HG03139 (cell line): ENCODE results near the gene HOXB4.

Experiments
- ATAC-seq: cut with Tn5 transposase; IDR thresholded peaks from one replicate; pipeline ENCODE4 v1.9.1; 2021; ENCODE audit not compliant: unreplicated experiment

The HOXB4 gene

GRCh38 chr17:48577946-48578615, at the start of gene HOXB4:
Gene HOXB4, minus strand, starts transcription at chr17:48578350. Its CDS starts 31 bp downstream, at chr17:48578319.
- ATAC-seq: peak; percentile 45

- ATAC-seq: no peak
Measured at GRCh38 chr17:48627118-48627597, 49.0 kb upstream of the HOXB4 start.

GRCh38 chr17:48626245-48627117, 48.3 kb upstream of the HOXB4 start, which contains the start of gene HOXB9:
Gene HOXB9, minus strand, starts transcription at chr17:48626358. Its CDS starts 89 bp downstream, at chr17:48626269.
- ATAC-seq: no peak

DNA sequence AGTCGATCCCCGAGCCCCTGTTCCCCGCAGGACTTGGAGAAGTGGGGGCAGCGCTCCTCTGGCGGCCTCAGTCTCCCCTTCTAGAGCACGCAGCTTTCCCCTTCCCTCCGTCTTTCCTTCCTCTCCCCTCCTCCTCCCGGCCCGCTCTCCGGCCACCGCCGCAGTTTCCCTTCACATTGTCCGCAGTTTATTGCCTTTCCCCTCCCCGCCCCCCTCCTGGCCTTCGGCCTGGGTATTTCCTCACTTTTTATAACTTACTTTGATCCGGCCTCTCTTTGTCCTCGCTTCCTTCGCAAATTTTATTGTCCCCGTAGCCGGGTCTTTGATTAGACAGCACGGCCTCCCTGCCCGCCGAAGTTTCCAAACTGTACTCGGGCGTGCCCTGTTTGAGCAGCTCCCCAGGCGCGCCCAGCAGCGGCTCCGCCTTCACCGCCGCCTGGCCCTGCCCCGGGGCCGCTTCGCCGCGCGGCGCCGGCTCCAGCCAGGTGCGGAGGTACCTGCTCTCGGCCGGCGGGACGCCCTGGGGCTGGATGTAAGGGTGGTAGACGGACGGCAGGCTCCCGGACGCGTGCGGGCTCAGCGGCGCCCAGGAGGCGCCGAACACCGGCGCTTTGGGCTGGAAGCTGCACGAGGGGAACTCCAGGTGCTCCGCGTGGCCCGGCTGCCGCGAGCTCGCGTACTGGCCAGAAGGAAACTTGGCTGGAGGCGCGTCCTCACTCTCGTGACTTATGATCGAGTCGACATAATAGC, 47.5 kb upstream of the HOXB4 start:
- ATAC-seq: no peak

- no peak for ATAC-seq
Measured at GRCh38 chr17:48624544-48625494, 46.7 kb upstream of the HOXB4 start.

- no peak for ATAC-seq
Measured at GRCh38 chr17:48624118-48624517, 46.0 kb upstream of the HOXB4 start.

DNA sequence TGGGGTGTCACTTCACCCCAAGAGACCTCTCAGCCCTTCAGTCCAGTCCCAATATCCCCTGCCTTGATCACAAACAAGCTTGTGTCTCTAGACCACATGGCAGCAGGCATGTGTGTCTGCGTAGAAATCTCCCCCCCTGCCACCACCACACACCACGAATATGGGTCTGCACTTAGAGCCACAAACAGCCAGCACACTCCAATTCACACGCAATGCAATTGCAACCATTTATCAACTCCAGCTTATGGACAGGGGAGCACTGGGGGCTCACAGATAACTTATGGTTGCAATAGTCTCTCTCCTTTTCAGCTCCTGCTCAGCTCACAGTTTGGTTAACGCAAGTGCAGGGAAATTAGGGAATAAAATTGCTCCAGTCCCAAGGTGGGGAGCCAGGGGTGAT, 45.4 kb upstream of the HOXB4 start:
- ATAC-seq: no peak

DNA sequence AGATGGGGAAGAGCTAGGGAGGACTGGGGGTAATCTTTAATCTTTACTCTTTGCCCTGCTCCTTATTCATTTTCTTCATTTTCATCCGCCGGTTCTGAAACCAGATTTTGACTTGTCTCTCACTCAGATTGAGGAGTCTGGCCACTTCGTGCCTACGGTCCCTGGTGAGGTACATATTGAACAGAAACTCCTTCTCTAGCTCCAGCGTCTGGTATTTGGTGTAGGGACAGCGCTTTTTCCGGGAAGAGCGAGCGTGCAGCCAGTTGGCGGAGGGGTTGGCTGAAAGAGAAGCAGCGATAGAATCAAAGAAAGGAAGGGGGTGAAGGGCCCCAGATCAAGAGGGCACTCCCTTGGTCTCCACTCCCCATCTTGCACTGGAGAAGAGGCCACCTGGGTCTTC, 44.7 kb upstream of the HOXB4 start:
- ATAC-seq: no peak

- ATAC-seq: no peak
Measured at GRCh38 chr17:48621410-48622392, 43.6 kb upstream of the HOXB4 start.

GRCh38 chr17:48620461-48621139, 42.5 kb upstream of the HOXB4 start:
- no peak for ATAC-seq

- no peak for ATAC-seq
Measured at GRCh38 chr17:48619826-48620449, 41.8 kb upstream of the HOXB4 start.

- no peak for ATAC-seq
Measured at GRCh38 chr17:48618256-48618896, 40.2 kb upstream of the HOXB4 start.

DNA sequence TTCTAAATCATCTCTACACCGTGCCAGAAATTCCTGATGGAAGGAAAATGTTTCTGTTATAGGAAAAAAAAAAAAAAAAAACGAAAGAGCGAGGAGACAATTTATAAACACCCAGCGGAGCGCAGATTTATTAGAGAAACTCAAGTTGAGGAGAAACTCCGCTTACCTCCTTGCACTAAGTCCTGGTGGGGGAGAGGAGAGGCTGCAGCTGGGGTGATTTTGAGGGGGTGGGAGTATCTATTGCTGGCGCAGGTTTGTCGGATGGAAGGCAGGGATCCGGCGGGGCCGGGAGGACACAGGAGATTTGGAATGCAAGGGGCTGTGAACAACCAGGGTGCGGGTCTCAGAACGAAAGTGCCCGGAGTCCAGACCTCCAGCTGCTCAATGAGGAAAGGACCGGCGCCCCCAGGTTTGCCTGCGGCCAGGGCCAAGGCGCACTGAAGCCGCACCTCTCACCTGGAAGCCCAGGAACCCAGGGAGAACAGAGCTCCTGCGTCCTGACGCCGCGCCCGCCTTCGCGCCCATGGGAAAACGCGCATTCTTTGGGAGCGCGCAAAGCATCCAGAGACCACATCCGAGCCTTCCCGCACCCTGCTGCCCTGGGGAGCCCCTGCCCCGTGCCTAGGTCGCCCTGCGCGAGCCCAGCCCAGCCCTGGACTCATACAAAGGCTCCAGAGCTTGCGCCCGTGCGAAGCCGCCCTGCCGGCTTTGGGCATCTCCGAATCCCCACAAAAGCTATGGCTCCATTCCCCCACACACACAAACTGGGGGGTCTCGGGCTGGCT, 39.5 kb upstream of the HOXB4 start:
- no peak for ATAC-seq

GRCh38 chr17:48616717-48617470, 38.7 kb upstream of the HOXB4 start:
- ATAC-seq: no peak

- ATAC-seq: no peak
Measured at GRCh38 chr17:48615963-48616716, 38.0 kb upstream of the HOXB4 start.
